A673 (cell line): Measurements from ENCODE around the gene ZNF513. TPM values are rescaled to one million over a fixed set of nuclear protein-coding genes. Genes with fewer than 3 reads are reported as not detected.

ENCODE experiments used
- BruUV-seq: library from RNA; stranded (reverse); fragments of 400-500 nt; replicated peaks from 2 replicates; lab custom pipeline; 2021; lab: Mats Ljungman, UMichigan
- CTCF ChIA-PET: fragments of 300-600 bp; sonication (Branson Sonifier 250); formaldehyde crosslinking; loops from one replicate; lab custom pipeline; 2022; ENCODE audit warnings: antibody characterized with exemption; lab: Charles Lee
- POLR2A ChIA-PET: fragments of 300-600 bp; sonication (Branson Sonifier 250); formaldehyde crosslinking; loops from one replicate; lab custom pipeline; 2022; ENCODE audit warnings: antibody characterized with exemption; ENCODE audit not compliant: low non-redundant PET; lab: Charles Lee
- DNase-seq: peaks from one replicate; pipeline ENCODE4 v3.0.0-alpha.2; 2015; ENCODE audit warnings: low spot score
- H3K27ac ChIP-seq: fragments of 200-600 bp; sonication (generic); 2 replicates; pipeline ENCODE4 v1.5.1; 2016; ENCODE audit warnings: mixed run types, low read depth, mild to moderate bottlenecking, mixed read lengths, antibody characterized with exemption, low read length; ENCODE audit not compliant: poor library complexity, severe bottlenecking
- H3K27me3 ChIP-seq: fragments of 200-600 bp; sonication (generic); replicated peaks from 2 replicates; pipeline ENCODE4 v1.6.1; 2017; ENCODE audit warnings: mixed run types, low read depth, mild to moderate bottlenecking, mixed read lengths, antibody characterized with exemption, low read length; ENCODE audit not compliant: insufficient read depth, poor library complexity
- H3K36me3 ChIP-seq: fragments of 200-600 bp; sonication (generic); 2 replicates; pipeline ENCODE4 v1.6.1; 2016; ENCODE audit warnings: mixed run types, mild to moderate bottlenecking, mixed read lengths, antibody characterized with exemption, low read length; ENCODE audit not compliant: insufficient read depth, poor library complexity, severe bottlenecking
- H3K4me1 ChIP-seq: fragments of 200-600 bp; sonication (generic); 2 replicates; pipeline ENCODE4 v1.6.1; 2017; ENCODE audit warnings: mixed run types, mild to moderate bottlenecking, mixed read lengths, antibody characterized with exemption, low read length; ENCODE audit not compliant: insufficient read depth, poor library complexity, severe bottlenecking
- H3K4me3 ChIP-seq: fragments of 200-600 bp; sonication (generic); 2 replicates; pipeline ENCODE4 v1.5.1; 2016; ENCODE audit warnings: low read depth, mixed run types, mild to moderate bottlenecking, mixed read lengths, low read length; ENCODE audit not compliant: poor library complexity, severe bottlenecking
- H3K9me3 ChIP-seq: fragments of 200-600 bp; sonication (generic); 2 replicates; pipeline ENCODE4 v1.6.1; 2016; ENCODE audit warnings: mixed run types, low read depth, mild to moderate bottlenecking, mixed read lengths, antibody characterized with exemption, low read length; ENCODE audit not compliant: poor library complexity, severe bottlenecking
- CTCF ChIP-seq: fragments of 300-800, 200-600 bp; sonication (generic); conservative IDR thresholded peaks from 2 replicates; pipeline ENCODE4 v1.5.1; 2017; ENCODE audit warnings: low read depth, mild to moderate bottlenecking, antibody characterized with exemption, low read length, moderate library complexity, mixed read lengths
- EZH2 ChIP-seq: fragments of 200-600 bp; sonication (generic); IDR thresholded peaks from 2 replicates; pipeline ENCODE4 v1.6.1; 2017; ENCODE audit warnings: borderline replicate concordance, low read depth, mild to moderate bottlenecking, mixed read lengths, antibody characterized with exemption, low read length; ENCODE audit not compliant: poor library complexity, severe bottlenecking
- intact Hi-C: fragments of 100-400 bp; cut with micrococcal nuclease; formaldehyde crosslinking; loops from one replicate; pipeline ENCODE4 v1.10.0; 2022; ENCODE audit not compliant: unreplicated experiment
- total RNA-seq: library from RNA; stranded (reverse); gene quantifications from 2 replicates; pipeline ENCODE4 v1.2.3, GENCODE V29; 2021

Gene ZNF513
- total RNA-seq, 1 experiment from 2014 or later, result 21.3 TPM

GRCh38 chr2:27398962-27399361 is 18.4 kb upstream of the ZNF513 start:
- Histone ChIP-seq H3K36me3 (no peaks in the 10 kb centered on the region), H3K27me3 (no peaks in the 10 kb centered on the region)

GRCh38 chr2:27393225-27393624 is 12.7 kb upstream of the ZNF513 start:
- no peak overlapping the region for H3K4me3 ChIP-seq
- H3K4me1 ChIP-seq, result no peaks in the 10 kb centered on the region
- H3K36me3 ChIP-seq, result peaks cover 5% of the 10 kb centered on the region
- DNase-seq, result no peak
- CTCF ChIA-PET, result no interaction called here
- H3K9me3 ChIP-seq, result no peaks in the 10 kb centered on the region
- POLR2A ChIA-PET, result no interaction called here
- no peak overlapping the region for H3K27ac ChIP-seq
- intact Hi-C loops, result no loop called here
- no peak for TF ChIP-seq EZH2
- TF ChIP-seq CTCF, result no peak
- no TSS peak for BruUV-seq
- no peaks in the 10 kb centered on the region for H3K27me3 ChIP-seq

More at GRCh38 chr2:27398962-27399361, 18.4 kb upstream of the ZNF513 start:
- Histone ChIP-seq H3K9me3 (no peaks in the 10 kb centered on the region), H3K27ac (no peak overlapping the region), H3K4me3 (no peak overlapping the region), H3K4me1 (no peaks in the 10 kb centered on the region)
- no TSS peak for BruUV-seq
- no peak for DNase-seq
- POLR2A ChIA-PET, result no interaction called here
- TF ChIP-seq CTCF (no peak), EZH2 (no peak)
- CTCF ChIA-PET, result no interaction called here
- intact Hi-C loops, result no loop called here

- TF ChIP-seq CTCF, result no peak
- TF ChIP-seq EZH2, result no peak
- Histone ChIP-seq H3K4me3 (no peak overlapping the region), H3K27ac (no peak overlapping the region), H3K36me3 (peaks cover 7% of the 10 kb centered on the region), H3K27me3 (no peaks in the 10 kb centered on the region), H3K4me1 (no peaks in the 10 kb centered on the region), H3K9me3 (no peaks in the 10 kb centered on the region)
- no peak for DNase-seq
- ChIA-PET CTCF (no interaction called here), POLR2A (no interaction called here)
- BruUV-seq, result TSS peak; percentile 27
- intact Hi-C loops, result no loop called here
Observed at GRCh38 chr2:27390822-27391679, 10.5 kb upstream of the ZNF513 start.
